HCT116 (cell line): Measurements from ENCODE around the gene ATP1B3. TPM values are rescaled to one million over a fixed set of nuclear protein-coding genes. Genes with fewer than 3 reads are reported as not detected.
A peak's percentile ranks its signal among the peaks of the same experiment; 100 is the strongest.

Source experiments
- ATAC-seq: fragments of 200-7000 bp; cut with Tn5 transposase; 2 replicates; pipeline ENCODE4 v1.9.1; 2020; ENCODE audit warnings: mild to moderate bottlenecking, moderate library complexity
- BruUV-seq: library from RNA; stranded (reverse); fragments of 400-500 nt; replicated peaks from 2 replicates; lab custom pipeline; 2021; lab: Mats Ljungman, UMichigan
- CTCF ChIA-PET: fragments of 300-600 bp; sonication (Branson Sonifier 250); formaldehyde crosslinking; loops from one replicate; lab custom pipeline; 2021; ENCODE audit warnings: antibody characterized with exemption; lab: Charles Lee
- POLR2A ChIA-PET: fragments of 300-600, 350-600 bp; sonication (Branson Sonifier 250); formaldehyde crosslinking; loops from one replicate; lab custom pipeline; 2021; ENCODE audit warnings: antibody characterized with exemption; lab: Charles Lee
- RAD21 ChIA-PET, 2 experiments: fragments of 300-600 bp; sonication (Branson Sonifier 250); formaldehyde crosslinking; loops; one replicate each; lab custom pipeline; 2023; ENCODE audit warnings: low total read pairs in 2 of 2; ENCODE audit not compliant: uncharacterized antibody in 2 of 2, unreplicated experiment in 2 of 2, low non-redundant PET in 1 of 2; lab: Charles Lee
- DNase-seq: peaks from one replicate; pipeline ENCODE4 v3.0.0-alpha.2; 2010; ENCODE audit warnings: low read depth, low spot score
- H2AFZ ChIP-seq: fragments of 200-600 bp; shearing (Covaris generic), sonication (generic); 2 replicates; pipeline ENCODE4 v1.6.1; 2017; ENCODE audit warnings: low read depth, mixed run types, mixed read lengths, antibody characterized with exemption, low read length; ENCODE audit not compliant: poor library complexity, severe bottlenecking
- H3K27ac ChIP-seq: 2 replicates; pipeline ENCODE4 v1.5.1; 2012; ENCODE audit warnings: low read depth, low read length
- H3K27me3 ChIP-seq: fragments of 200-600 bp; sonication (generic); 2 replicates; pipeline ENCODE4 v1.6.1; 2016; ENCODE audit warnings: mixed run types, low read length, mixed read lengths; ENCODE audit not compliant: insufficient read depth
- H3K36me3 ChIP-seq, 2 experiments: fragments of 200-500 bp in 1 of 2; fragments of 200-600 bp in 1 of 2; sonication (Bioruptor generic) in 1 of 2; sonication (generic) in 1 of 2; 2 replicates each; pipeline versions ENCODE4 v1.5.1 to v1.6.1; 2014 to 2016; ENCODE audit warnings: low read length in 2 of 2, inconsistent platforms in 1 of 2, mixed read lengths in 1 of 2, mixed run types in 1 of 2; ENCODE audit not compliant: insufficient read depth in 2 of 2, control insufficient read depth in 1 of 2
- H3K4me1 ChIP-seq, 2 experiments: fragments of 200-600 bp in 1 of 2; sonication (generic) in 1 of 2; 2 replicates each; pipeline versions ENCODE4 v1.5.1 to v1.6.1; 2012 to 2017; ENCODE audit warnings: low read length in 2 of 2, inconsistent platforms in 1 of 2, mild to moderate bottlenecking in 1 of 2, mixed read lengths in 1 of 2, mixed run types in 1 of 2, moderate library complexity in 1 of 2; ENCODE audit not compliant: insufficient read depth in 2 of 2, control insufficient read depth in 1 of 2
- H3K4me2 ChIP-seq: fragments of 200-600 bp; sonication (generic); 2 replicates; pipeline ENCODE4 v1.6.1; 2017; ENCODE audit warnings: mixed run types, low read length, mixed read lengths
- H3K4me3 ChIP-seq, 2 experiments: fragments of 200-600 bp in 1 of 2; sonication (generic) in 1 of 2; replicated peaks in 1 of 2; 2 replicates each; pipeline ENCODE4 v1.5.1; 2011 to 2016; ENCODE audit warnings: low read length in 2 of 2, control low read depth in 1 of 2, low read depth in 1 of 2, mild to moderate bottlenecking in 1 of 2, mixed read lengths in 1 of 2, mixed run types in 1 of 2
- H3K79me2 ChIP-seq: fragments of 200-600 bp; sonication (generic); 2 replicates; pipeline ENCODE4 v1.6.1; 2017; ENCODE audit warnings: mild to moderate bottlenecking, mixed run types, low read length, moderate library complexity, mixed read lengths; ENCODE audit not compliant: insufficient read depth
- H3K9ac ChIP-seq: fragments of 200-600 bp; sonication (generic); 2 replicates; pipeline ENCODE4 v1.6.1; 2016; ENCODE audit warnings: low read length, mixed read lengths
- H3K9me2 ChIP-seq: fragments of 200-600 bp; sonication (generic), shearing (Covaris generic); 2 replicates; pipeline ENCODE4 v1.6.1; 2017; ENCODE audit warnings: mixed run types, mild to moderate bottlenecking, moderate library complexity; ENCODE audit not compliant: insufficient read depth
- H3K9me3 ChIP-seq, 2 experiments: fragments of 200-500 bp in 1 of 2; fragments of 200-600 bp in 1 of 2; sonication (Bioruptor generic) in 1 of 2; sonication (generic) in 1 of 2; 2 replicates each; pipeline ENCODE4 v1.6.1; 2014 to 2017; ENCODE audit warnings: low read length in 2 of 2, mixed read lengths in 2 of 2, inconsistent platforms in 1 of 2, low read depth in 1 of 2, mild to moderate bottlenecking in 1 of 2, mixed run types in 1 of 2, moderate library complexity in 1 of 2; ENCODE audit not compliant: control insufficient read depth in 1 of 2, insufficient read depth in 1 of 2
- H4K20me1 ChIP-seq: fragments of 200-600 bp; sonication (generic), shearing (Covaris generic); 2 replicates; pipeline ENCODE4 v1.6.1; 2017; ENCODE audit warnings: mixed run types, mild to moderate bottlenecking, moderate library complexity; ENCODE audit not compliant: insufficient read depth
- ELF1 ChIP-seq: IDR thresholded peaks from 2 replicates; pipeline ENCODE4 v1.6.1; 2012; ENCODE audit warnings: low read depth, borderline replicate concordance
- EZH2phosphoT487 ChIP-seq: fragments of 200-600 bp; IDR thresholded peaks from 2 replicates; pipeline ENCODE4 v1.6.1; 2018; ENCODE audit warnings: antibody characterized with exemption, borderline replicate concordance
- FOSL1 ChIP-seq: IDR thresholded peaks from 2 replicates; pipeline ENCODE4 v1.6.1; 2012; ENCODE audit warnings: low read depth
- JUND ChIP-seq: IDR thresholded peaks from 2 replicates; pipeline ENCODE4 v1.6.1; 2012
- MAX ChIP-seq: IDR thresholded peaks from 2 replicates; pipeline ENCODE4 v1.6.1; 2012
- POLR2A ChIP-seq: IDR thresholded peaks from 2 replicates; pipeline ENCODE4 v1.7.0; 2011; ENCODE audit warnings: borderline replicate concordance; ENCODE audit not compliant: insufficient read depth, insufficient read length; ENCODE audit errors: extremely low read depth
- POLR2AphosphoS5 ChIP-seq: IDR thresholded peaks from 2 replicates; pipeline ENCODE4 v1.6.1; 2011; ENCODE audit warnings: mild to moderate bottlenecking, low read depth, low read length, moderate library complexity
- RAD21 ChIP-seq: IDR thresholded peaks from 2 replicates; pipeline ENCODE4 v1.6.1; 2012; ENCODE audit warnings: low read depth, mild to moderate bottlenecking
- SIN3A ChIP-seq: IDR thresholded peaks from 2 replicates; pipeline ENCODE4 v1.6.1; 2012; ENCODE audit warnings: low read depth
- SP1 ChIP-seq: IDR thresholded peaks from 2 replicates; pipeline ENCODE4 v1.6.1; 2012; ENCODE audit warnings: low read depth
- TCF7L2 ChIP-seq: IDR thresholded peaks from 2 replicates; pipeline ENCODE4 v1.7.0; 2011; ENCODE audit warnings: borderline replicate concordance, inconsistent platforms; ENCODE audit not compliant: insufficient read depth, insufficient read length; ENCODE audit errors: extremely low read depth
- intact Hi-C: fragments of 100-400 bp; cut with micrococcal nuclease; formaldehyde crosslinking; loops from 2 replicates; pipeline ENCODE4 v1.10.0; 2022
- total RNA-seq: library from RNA; stranded (reverse); gene quantifications from one replicate; pipeline ENCODE4 v1.2.1, GENCODE V29; 2021; ENCODE audit not compliant: unreplicated experiment

The ATP1B3 gene
- total RNA-seq, 1 experiment from 2014 or later, result 147 TPM

GRCh38 chr3:141860086-141860669 is 16.3 kb upstream of the ATP1B3 start:
- Histone ChIP-seq H3K4me2 (no peak overlapping the region), H3K79me2 (no peaks in the 10 kb centered on the region), H2AFZ (peak overlapping the region; percentile 54), H3K9ac (no peak overlapping the region), H3K36me3 (no peaks in the 10 kb centered on the region), H4K20me1 (no peaks in the 10 kb centered on the region), H3K4me3 (no peak overlapping the region), H3K27ac (no peak overlapping the region), H3K4me1 (no peaks in the 10 kb centered on the region), H3K27me3 (no peaks in the 10 kb centered on the region), H3K9me3 (no peaks in the 10 kb centered on the region), H3K9me2 (no peaks in the 10 kb centered on the region)
- BruUV-seq, result no TSS peak
- POLR2A ChIA-PET, result interaction anchor here (1.4 kb wide), 1 partner anchor 15 kb away, joined by 4 read pairs; no protein-coding TSS in a partner anchor
- TF ChIP-seq EZH2phosphoT487 (no peak), JUND (no peak), TCF7L2 (no peak), FOSL1 (no peak), POLR2AphosphoS5 (no peak), POLR2A (no peak), SP1 (no peak), MAX (no peak), RAD21 (no peak), ELF1 (no peak), SIN3A (no peak)
- RAD21 ChIA-PET, result no interaction called here
- ATAC-seq (no peak), DNase-seq (no peak)
- intact Hi-C loops, result no loop called here
- CTCF ChIA-PET, result interaction anchor here (2.1 kb wide), 1 partner anchor 15 kb away, joined by 9 read pairs; no protein-coding TSS in a partner anchor
